HepG2 (cell line): ENCODE results near the gene ABHD1. TPM values are rescaled to one million over a fixed set of nuclear protein-coding genes. Genes with fewer than 3 reads are reported as not detected.

Experiments used
- ATAC-seq: fragments of 200-7000 bp; cut with Tn5 transposase; 3 replicates; pipeline ENCODE4 v1.9.1; 2020; ENCODE audit warnings: mild to moderate bottlenecking, moderate library complexity
- BruUV-seq: library from RNA; stranded (reverse); fragments of 400-500 nt; replicated peaks from 2 replicates; lab custom pipeline; 2021; lab: Mats Ljungman, UMichigan
- CTCF ChIA-PET: fragments of 300-600 bp; formaldehyde crosslinking; extraction: SDS; loops from one replicate; lab custom pipeline; 2021; ENCODE audit warnings: low total read pairs, inconsistent platforms, low intra/inter-chr PET ratio; lab: Yijun Ruan, JAX
- POLR2A ChIA-PET: fragments of 350-600 bp; sonication (Branson Sonifier 250); formaldehyde crosslinking; loops from one replicate; lab custom pipeline; 2020; ENCODE audit warnings: antibody characterized with exemption, inconsistent platforms; lab: Yijun Ruan, JAX
- DNase-seq: peaks from one replicate; pipeline ENCODE4 v3.0.0-alpha.2; 2015; ENCODE audit warnings: low spot score
- FAIRE-seq: peaks from 3 replicates; lab custom pipeline; 2011; peaks lifted over from hg19 to GRCh38; lab: Jason Lieb, UNC
- H2AFZ ChIP-seq: one replicate; pipeline ENCODE4 v1.6.1; 2011; ENCODE audit warnings: low read length, inconsistent platforms
- H3K27ac ChIP-seq: fragments of 300-600 bp; 3 replicates; pipeline ENCODE4 v1.8.0; 2011; ENCODE audit warnings: mixed run types, mild to moderate bottlenecking, mixed read lengths, low read length, inconsistent platforms; ENCODE audit not compliant: insufficient read depth; ENCODE audit errors: extremely low read length
- H3K27me3 ChIP-seq, 2 experiments: fragments of 200-600 bp in 1 of 2; 2 replicates in 1 of 2; 3 replicates in 1 of 2; pipeline versions ENCODE4 v1.6.0 to v1.8.0; 2011; ENCODE audit warnings: low read length in 2 of 2, mild to moderate bottlenecking in 2 of 2, moderate library complexity in 2 of 2, inconsistent platforms in 1 of 2; ENCODE audit not compliant: insufficient read depth in 2 of 2, control insufficient read depth in 1 of 2
- H3K36me3 ChIP-seq, 2 experiments: fragments of 200-600 bp in 1 of 2; replicated peaks in 1 of 2; 2 replicates in 1 of 2; 3 replicates in 1 of 2; pipeline versions ENCODE4 v1.5.1 to v1.8.0; 2011; ENCODE audit warnings: low read length in 2 of 2, inconsistent platforms in 1 of 2; ENCODE audit not compliant: insufficient read depth in 2 of 2, control insufficient read depth in 1 of 2
- H3K4me1 ChIP-seq: 2 replicates; pipeline ENCODE4 v1.5.1; 2012; ENCODE audit warnings: low read length, inconsistent platforms; ENCODE audit not compliant: insufficient read depth
- H3K4me2 ChIP-seq: 2 replicates; pipeline ENCODE4 v1.6.0; 2011; ENCODE audit warnings: low read depth, low read length, inconsistent platforms
- H3K4me3 ChIP-seq, 3 experiments: fragments of 200-600 bp in 1 of 3; sonication (generic), shearing (Covaris generic) in 1 of 3; replicated peaks in 1 of 3; 2 replicates each; pipeline ENCODE4 v1.5.1; 2011 to 2016; ENCODE audit warnings: low read length in 3 of 3, inconsistent platforms in 2 of 3, low read depth in 2 of 3, mild to moderate bottlenecking in 2 of 3, control low read depth in 1 of 3, mixed read lengths in 1 of 3; ENCODE audit not compliant: insufficient read depth in 1 of 3
- H3K79me2 ChIP-seq: one replicate; pipeline ENCODE4 v1.6.1; 2011; ENCODE audit warnings: low read length, inconsistent platforms; ENCODE audit not compliant: insufficient read depth
- H3K9ac ChIP-seq: 2 replicates; pipeline ENCODE4 v1.6.0; 2011; ENCODE audit warnings: mild to moderate bottlenecking, low read depth, low read length, inconsistent platforms; ENCODE audit not compliant: insufficient read depth
- H3K9me3 ChIP-seq: 2 replicates; pipeline ENCODE4 v1.5.1; 2012; ENCODE audit warnings: mild to moderate bottlenecking, low read length
- H4K20me1 ChIP-seq: 2 replicates; pipeline ENCODE4 v1.6.0; 2011; ENCODE audit warnings: inconsistent platforms, mild to moderate bottlenecking, low read length, moderate library complexity; ENCODE audit not compliant: insufficient read depth
- AFF4 ChIP-seq: sonication (generic); formaldehyde crosslinking; IDR thresholded peaks from 2 replicates; pipeline ENCODE4 v1.4.0; 2020; ENCODE audit warnings: missing genetic modification reagents
- GATAD1 ChIP-seq: IDR thresholded peaks from 2 replicates; pipeline ENCODE4 v1.6.1; 2016; ENCODE audit warnings: missing genetic modification reagents, missing compliant biosample characterization
- GMEB2 ChIP-seq: IDR thresholded peaks from 2 replicates; pipeline ENCODE4 v1.6.1; 2016; ENCODE audit warnings: missing biosample characterization, missing genetic modification reagents, low read depth
- HDAC2 ChIP-seq: sonication (generic); formaldehyde crosslinking; IDR thresholded peaks from 2 replicates; pipeline ENCODE4 v1.4.0; 2020; ENCODE audit warnings: missing genetic modification reagents
- IKZF5 ChIP-seq: IDR thresholded peaks from 2 replicates; pipeline ENCODE4 v1.6.1; 2018; ENCODE audit warnings: missing genetic modification reagents, mild to moderate bottlenecking, missing compliant biosample characterization
- IRF2 ChIP-seq: IDR thresholded peaks from 2 replicates; pipeline ENCODE4 v1.6.1; 2018; ENCODE audit warnings: missing genetic modification reagents, missing compliant biosample characterization
- MAZ ChIP-seq, 2 experiments: sonication (generic) in 1 of 2; formaldehyde crosslinking in 1 of 2; IDR thresholded peaks; 2 replicates each; pipeline versions ENCODE4 v1.5.0 to v1.6.1; 2012 to 2020; ENCODE audit warnings: low read depth in 2 of 2, mild to moderate bottlenecking in 2 of 2, borderline replicate concordance in 1 of 2, improper control_type of control experiment in 1 of 2, low read length in 1 of 2, missing genetic modification reagents in 1 of 2, moderate library complexity in 1 of 2
- MTA1 ChIP-seq: sonication (generic); formaldehyde crosslinking; IDR thresholded peaks from 2 replicates; pipeline ENCODE4 v1.4.0; 2020; ENCODE audit warnings: missing genetic modification reagents, mild to moderate bottlenecking, borderline replicate concordance
- SIX4 ChIP-seq: sonication (generic); formaldehyde crosslinking; IDR thresholded peaks from 2 replicates; pipeline ENCODE4 v1.4.0; 2020; ENCODE audit warnings: missing genetic modification reagents
- SMAD1 ChIP-seq: sonication (generic); formaldehyde crosslinking; IDR thresholded peaks from 2 replicates; pipeline ENCODE4 v1.4.0; 2020; ENCODE audit warnings: missing genetic modification reagents, low read depth, mild to moderate bottlenecking, borderline replicate concordance
- TFDP1 ChIP-seq: IDR thresholded peaks from 2 replicates; pipeline ENCODE4 v1.6.1; 2016; ENCODE audit warnings: missing compliant biosample characterization, missing genetic modification reagents, borderline replicate concordance
- ZBTB1 ChIP-seq: sonication (generic); formaldehyde crosslinking; IDR thresholded peaks from 2 replicates; pipeline ENCODE4 v1.4.0; 2020; ENCODE audit warnings: missing genetic modification reagents, borderline replicate concordance
- ZNF3 ChIP-seq: IDR thresholded peaks from 2 replicates; pipeline ENCODE4 v1.7.0; 2017; ENCODE audit warnings: inconsistent platforms
- ZNF563 ChIP-seq: sonication (generic); formaldehyde crosslinking; IDR thresholded peaks from 2 replicates; pipeline ENCODE4 v1.8.0; 2022; ENCODE audit warnings: mild to moderate bottlenecking, moderate library complexity, missing genetic modification reagents
- ZNF580 ChIP-seq: IDR thresholded peaks from 2 replicates; pipeline ENCODE4 v1.6.1; 2016; ENCODE audit warnings: low read depth, borderline replicate concordance
- ZNF792 ChIP-seq: IDR thresholded peaks from 2 replicates; pipeline ENCODE4 v1.6.1; 2016
- WGBS: methylation state at CpG from one replicate; pipeline ENCODE4 v1.1.6; 2017; ENCODE audit warnings: low lambda C conversion rate; 5-methylcytosine and 5-hydroxymethylcytosine counted together
- in situ Hi-C: cut with HindIII; loops from 2 replicates; pipeline ENCODE4 v1.10.0; 2017; ENCODE audit warnings: low pct_unique_long_range_greater_than_20kb; ENCODE audit not compliant: extremely low pct_ligation_motif_present
- intact Hi-C: fragments of 100-400 bp; cut with micrococcal nuclease; formaldehyde crosslinking; loops from one replicate; pipeline ENCODE4 v1.10.0; 2022; ENCODE audit not compliant: unreplicated experiment
- polyA plus RNA-seq, 8 experiments: library from polyadenylated mRNA; depleted of rRNA in 3 of 8; stranded (reverse) in 7 of 8; unstranded in 1 of 8; fragments of >200 nt; fragmentation: Illumina TruSeq in 4 of 8; extraction: Trizol in 4 of 8; gene quantifications; 2 replicates each; pipeline versions ENCODE4 v1.2.1 to v1.2.3, GENCODE V29; 2011 to 2016; ENCODE audit warnings: low read depth in 4 of 8, missing spikeins in 1 of 8, mixed read lengths in 1 of 8; ENCODE audit not compliant: insufficient read depth in 1 of 8
- total RNA-seq, 5 experiments: library from RNA; depleted of rRNA; stranded (reverse); fragments of >200 nt; fragmentation: Illumina TruSeq; extraction: Trizol; gene quantifications; 2 replicates each; pipeline ENCODE4 v1.2.3, GENCODE V29; 2016; ENCODE audit warnings: low read depth in 1 of 5

ABHD1 gene
- total and polyA plus RNA-seq, 2 of the 13 experiments (the other 11 are each of a cell fraction or from before 2014, with no cell fraction given), result 0.04 to 0.81 TPM

GRCh38 chr2:27171351-27171848 lies 47.8 kb downstream of the ABHD1 start:
- intact Hi-C loops, result loop anchor here (2.0 kb wide), 1 partner anchor 19 kb away; no protein-coding TSS in a partner anchor
- TF ChIP-seq TFDP1 (CRISPR knock-in tag) (peak; percentile 56; the same call in 1 of the 2 replicates), IRF2 (CRISPR knock-in tag) (peak; percentile 96), ZNF792 (CRISPR knock-in tag) (peak; percentile 81; the same call in 1 of the 2 replicates), ZNF3 (CRISPR knock-in tag) (peak; percentile 76; the same call in 1 of the 2 replicates), SIX4 (peak; percentile 80; the same call in 1 of the 2 replicates), GATAD1 (CRISPR knock-in tag) (peak; percentile 79), MTA1 (CRISPR knock-in tag) (no peak), ZNF563 (CRISPR knock-in tag) (no peak), ZBTB1 (CRISPR knock-in tag) (peak; percentile 97), GMEB2 (no peak), IKZF5 (CRISPR knock-in tag) (peak; percentile 99), AFF4 (0 out of 2 replicates have a peak, but pooled peaks have one; percentile 49), MAZ (IDR thresholded peaks at IDR 0.05; ENCODE audit: borderline replicate concordance, low read depth, low read length) (no peak), MAZ (CRISPR knock-in tag; IDR thresholded peaks at IDR 0.05; ENCODE audit: low read depth) (peak; percentile 50; the same call in 1 of the 2 replicates), HDAC2 (CRISPR knock-in tag) (peak; percentile 96), ZNF580 (CRISPR knock-in tag) (peak; percentile 78; the same call in 1 of the 2 replicates), SMAD1 (CRISPR knock-in tag) (peak; percentile 39; the same call in 1 of the 2 replicates)

More at GRCh38 chr2:27171351-27171848, 47.8 kb downstream of the ABHD1 start:
- DNase-seq, result peak; percentile 93
- Histone ChIP-seq H3K79me2 (no peaks in the 10 kb centered on the region), H3K27ac (peak overlapping the region; percentile 71), H3K4me2 (no peak overlapping the region), H3K4me1 (peaks cover 83% of the 10 kb centered on the region), H3K4me3 (no peak overlapping the region), H4K20me1 (no peaks in the 10 kb centered on the region), H3K36me3 (no peaks in the 10 kb centered on the region; a peak in 1 of 5 replicates), H2AFZ (no peak overlapping the region), H3K27me3 (no peaks in the 10 kb centered on the region), H3K9me3 (no peaks in the 10 kb centered on the region), H3K9ac (peak overlapping the region; percentile 48; the same call in 1 of the 2 replicates)
- POLR2A ChIA-PET, result interaction anchor here (0.6 to 1.8 kb wide), 3 partner anchors 12 to 78 kb away, joined by 3 to 6 read pairs (median 4); no protein-coding TSS in a partner anchor
- ATAC-seq, result peak; percentile 79
- peak; percentile 58 for FAIRE-seq
- in situ Hi-C loops, result no loop called here
- CTCF ChIA-PET, result no interaction called here
- WGBS, result 39% methylated on average over 8 of the region's 8 CpGs
- no TSS peak for BruUV-seq
